Measurements from ENCODE around the gene PKLR. TPM values are rescaled to one million over a fixed set of nuclear protein-coding genes. Genes with fewer than 3 reads are reported as not detected.
"Not testable (repeated sequence)": the region's sequence is repeated elsewhere in the genome, so short reads cannot be mapped to it uniquely, and the experiment has no call there.

The PKLR gene
- polyA plus RNA-seq (2013, experiment 1 of 2; ENCODE audit: insufficient read length) = not detected
- 0.11 TPM for polyA plus RNA-seq (2013, experiment 2 of 2; ENCODE audit: insufficient read length)

DNA sequence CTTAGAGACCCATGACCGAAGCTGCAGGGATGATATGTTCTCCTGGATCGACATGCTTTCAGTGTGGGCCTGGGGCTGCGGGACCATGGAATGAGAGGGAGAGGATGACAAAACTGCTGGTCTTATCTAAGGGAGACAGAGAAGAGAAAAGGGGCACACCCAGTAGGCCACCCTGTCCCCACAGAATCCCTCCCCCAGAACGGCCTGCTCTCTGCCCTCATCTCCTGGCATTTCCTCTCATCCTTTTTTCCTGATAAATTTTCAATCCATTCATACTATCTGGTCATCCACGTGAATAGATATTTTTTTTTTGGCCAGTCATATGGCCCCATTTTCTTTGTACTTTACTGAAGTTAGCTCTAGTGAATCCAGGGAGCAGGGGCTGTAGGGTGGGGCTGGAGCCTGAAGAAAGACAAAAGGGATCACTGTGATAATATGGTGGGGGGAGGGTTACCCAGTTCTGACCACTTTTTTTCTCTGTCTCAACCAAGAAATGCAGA lies at the start of gene PKLR:
Gene PKLR, minus strand, starts transcription at position 97 of the 500 bp plus-strand sequence. Its CDS starts 43 bp downstream, at position 54.
- DNase-seq = no peak

DNA sequence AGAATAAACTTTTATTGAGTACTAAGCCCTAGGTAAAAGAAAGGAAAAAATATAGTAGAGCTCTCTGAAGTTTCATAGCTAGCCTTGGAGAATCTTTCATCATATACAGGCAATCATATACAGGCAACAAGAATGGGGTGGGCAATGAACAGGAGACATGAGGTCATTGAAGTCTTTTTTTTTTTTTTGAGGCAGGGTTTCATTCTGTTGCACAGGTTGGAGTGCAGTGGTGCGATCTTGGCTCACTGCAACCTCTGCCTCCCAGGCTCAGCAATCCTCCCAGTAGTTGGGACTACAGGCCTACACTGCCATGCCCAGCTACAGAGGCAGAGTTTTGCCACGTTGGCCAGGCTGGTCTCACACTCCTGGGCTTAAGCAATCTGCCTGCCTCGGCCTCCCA lies 41.6 kb upstream of the PKLR start:
- no peak for DNase-seq

DNA sequence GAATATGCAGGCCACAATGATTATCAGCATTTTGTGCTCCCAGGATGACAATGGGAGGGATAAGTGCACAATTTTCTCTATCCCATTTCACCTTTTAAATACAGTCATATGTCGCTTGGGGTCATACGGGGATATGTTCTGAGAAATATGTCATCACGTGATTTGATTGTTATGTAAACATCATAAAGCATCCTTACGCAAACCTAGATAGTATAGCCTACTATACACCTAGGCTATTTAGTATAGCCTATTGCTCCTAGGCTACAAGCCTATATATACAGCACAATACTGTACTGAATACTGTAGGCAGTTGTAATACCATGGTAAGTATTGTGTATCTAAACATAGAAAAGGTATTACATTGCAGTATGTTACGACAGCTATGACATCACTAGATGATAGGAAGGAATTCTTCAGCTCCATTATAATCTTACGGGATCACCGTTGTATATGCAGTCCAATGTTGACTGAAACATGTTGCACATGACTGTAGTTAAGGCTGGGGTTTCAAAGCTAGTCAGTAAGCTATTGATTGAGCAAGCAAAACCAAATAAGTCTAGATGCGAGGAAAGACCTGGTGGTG lies 38.4 kb upstream of the PKLR start:
- DNase-seq = no peak

DNA sequence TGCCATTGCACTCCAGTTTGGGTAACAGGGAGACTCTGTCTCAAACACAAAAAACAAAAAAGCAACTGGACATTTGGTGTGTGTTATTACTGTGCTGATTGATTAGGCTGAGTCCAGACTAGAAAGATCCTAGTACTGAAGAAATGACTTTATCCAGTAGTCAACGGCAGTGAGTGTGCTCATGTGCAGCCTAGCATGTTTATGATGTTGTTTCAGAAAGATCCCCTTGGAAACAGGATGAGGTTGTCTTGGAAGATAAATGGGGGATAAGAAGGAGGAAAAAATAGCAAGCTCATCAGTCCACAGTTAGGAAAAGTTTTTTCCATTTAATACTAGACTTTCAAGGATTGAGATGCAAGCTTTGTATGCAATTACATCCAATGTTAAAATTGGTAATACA lies 33.7 kb upstream of the PKLR start:
- DNase-seq = no peak

DNA sequence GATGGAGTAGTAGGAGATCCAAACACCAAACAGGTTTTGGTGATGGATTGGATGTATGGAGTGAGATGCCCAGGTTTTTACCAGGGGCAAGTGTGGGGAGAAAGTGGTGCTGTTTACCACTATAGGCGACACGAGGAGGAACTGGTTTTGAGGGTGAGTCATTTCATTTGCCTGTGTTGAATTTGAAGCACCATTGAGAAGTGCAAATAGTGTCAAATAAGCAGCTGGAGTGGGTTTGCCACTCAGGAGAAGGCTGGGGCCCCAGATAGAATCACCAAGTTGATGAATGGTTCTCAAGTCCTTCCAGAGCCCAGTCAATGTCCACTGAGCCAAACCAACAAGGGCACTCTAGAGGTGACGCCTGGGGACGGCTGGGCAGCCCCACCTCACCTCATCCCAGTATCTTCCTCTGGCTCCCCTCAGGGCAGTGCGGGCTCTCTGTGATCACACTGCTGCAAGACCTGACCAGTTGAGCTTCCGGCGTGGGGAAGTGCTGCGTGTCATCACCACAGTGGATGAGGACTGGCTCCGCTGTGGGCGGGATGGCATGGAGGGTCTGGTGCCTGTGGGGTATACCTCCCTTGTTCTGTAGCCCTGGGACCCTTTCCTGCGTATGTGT lies 28.9 kb upstream of the PKLR start:
- no peak for DNase-seq

DNA sequence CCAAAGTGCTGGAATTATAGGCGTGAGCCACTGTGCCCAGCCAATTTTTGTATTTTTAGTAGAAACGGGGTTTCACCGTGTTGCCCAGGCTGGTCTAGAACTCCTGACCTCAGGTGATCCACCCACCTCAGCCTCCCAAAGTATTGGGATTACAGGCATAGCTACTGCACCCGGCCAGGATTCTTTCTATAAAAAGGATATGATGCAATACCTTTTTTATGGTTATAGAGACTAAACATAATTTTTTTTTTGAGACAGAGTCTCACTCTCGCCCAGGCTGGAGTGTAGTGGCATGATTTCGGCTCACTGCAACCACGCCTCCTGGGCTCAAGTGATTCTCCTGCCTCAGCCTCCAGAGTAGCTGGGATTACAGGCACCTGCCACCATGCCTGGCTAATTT lies 27.6 kb upstream of the PKLR start:
- not testable (repeated sequence) for DNase-seq

DNA sequence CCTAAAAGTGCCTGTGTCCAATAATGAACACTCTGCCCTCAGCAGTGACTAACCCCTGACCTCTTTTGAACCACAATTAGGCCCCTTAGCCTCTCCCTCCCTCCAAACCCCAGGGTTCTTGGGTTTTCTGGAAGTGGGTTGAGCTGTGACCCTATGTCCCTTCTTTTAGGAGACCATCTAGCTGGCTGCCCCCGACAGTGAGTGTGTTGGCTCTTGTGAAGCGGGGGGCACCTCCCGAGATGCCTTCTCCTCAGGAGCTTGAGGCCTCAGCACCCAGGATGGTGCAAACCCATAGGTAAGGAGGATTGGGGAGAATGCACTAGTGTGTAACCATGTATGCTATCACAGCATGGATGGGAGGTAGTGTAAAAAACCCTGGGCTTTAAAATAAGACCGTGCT lies 26.7 kb upstream of the PKLR start:
- no peak for DNase-seq

DNA sequence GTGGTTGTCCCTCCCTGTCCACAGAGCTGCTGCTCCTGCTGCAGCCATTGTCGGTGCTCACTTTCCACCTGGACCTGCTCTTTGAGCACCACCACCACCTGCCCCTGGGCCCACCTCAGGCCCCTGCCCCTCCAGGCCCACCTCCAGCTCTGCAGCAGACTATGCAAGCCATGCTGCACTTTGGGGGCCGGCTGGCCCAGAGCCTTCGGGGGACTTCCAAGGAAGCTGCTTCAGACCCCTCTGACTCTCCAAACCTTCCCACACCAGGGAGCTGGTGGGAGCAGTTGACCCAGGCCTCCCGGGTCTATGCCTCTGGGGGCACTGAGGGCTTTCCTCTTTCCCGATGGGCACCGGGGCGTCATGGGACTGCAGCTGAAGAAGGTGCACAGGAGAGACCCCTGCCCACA lies 25.4 kb upstream of the PKLR start:
- DNase-seq = no peak

DNA sequence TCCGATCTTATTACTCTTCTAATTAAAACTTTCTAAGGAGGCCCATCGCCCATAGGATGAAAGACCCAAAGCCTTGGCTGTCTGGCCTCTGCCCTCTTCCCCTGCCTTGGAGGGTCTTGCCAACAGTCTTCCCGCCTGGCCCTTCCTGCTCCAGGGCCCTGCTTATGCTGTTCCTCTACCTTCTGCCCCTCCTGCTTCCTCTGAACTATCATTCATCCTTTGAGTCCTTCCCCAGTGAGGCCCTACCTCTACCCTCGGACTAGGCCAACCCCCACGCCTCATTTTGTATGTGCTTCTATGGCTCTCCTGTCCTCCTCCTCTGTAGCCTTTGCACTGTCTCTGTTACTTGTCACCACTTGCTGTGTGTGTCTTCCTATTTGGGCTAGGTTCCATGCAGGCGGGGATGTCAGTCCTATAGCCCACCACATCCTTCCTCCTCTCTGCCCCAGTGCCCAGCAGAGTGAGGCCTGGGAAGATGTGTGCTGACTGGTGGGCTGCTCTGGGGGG lies 24.8 kb upstream of the PKLR start:
- no peak for DNase-seq

DNA sequence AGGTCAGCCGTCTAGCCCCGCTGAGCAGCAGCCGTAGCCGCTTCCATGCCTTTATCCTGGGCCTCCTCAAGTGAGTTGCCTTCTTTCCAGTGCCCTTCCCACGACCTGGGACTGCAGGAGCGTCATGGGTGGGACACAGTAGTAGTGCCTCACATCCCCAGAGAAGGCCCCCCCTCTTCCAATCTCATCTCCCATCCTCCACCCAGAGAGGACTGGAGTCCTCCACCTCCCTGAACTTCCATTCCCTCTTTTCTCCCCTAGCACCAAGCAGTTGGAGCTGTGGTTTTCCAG lies 24.3 kb upstream of the PKLR start:
- DNase-seq = no peak

DNA sequence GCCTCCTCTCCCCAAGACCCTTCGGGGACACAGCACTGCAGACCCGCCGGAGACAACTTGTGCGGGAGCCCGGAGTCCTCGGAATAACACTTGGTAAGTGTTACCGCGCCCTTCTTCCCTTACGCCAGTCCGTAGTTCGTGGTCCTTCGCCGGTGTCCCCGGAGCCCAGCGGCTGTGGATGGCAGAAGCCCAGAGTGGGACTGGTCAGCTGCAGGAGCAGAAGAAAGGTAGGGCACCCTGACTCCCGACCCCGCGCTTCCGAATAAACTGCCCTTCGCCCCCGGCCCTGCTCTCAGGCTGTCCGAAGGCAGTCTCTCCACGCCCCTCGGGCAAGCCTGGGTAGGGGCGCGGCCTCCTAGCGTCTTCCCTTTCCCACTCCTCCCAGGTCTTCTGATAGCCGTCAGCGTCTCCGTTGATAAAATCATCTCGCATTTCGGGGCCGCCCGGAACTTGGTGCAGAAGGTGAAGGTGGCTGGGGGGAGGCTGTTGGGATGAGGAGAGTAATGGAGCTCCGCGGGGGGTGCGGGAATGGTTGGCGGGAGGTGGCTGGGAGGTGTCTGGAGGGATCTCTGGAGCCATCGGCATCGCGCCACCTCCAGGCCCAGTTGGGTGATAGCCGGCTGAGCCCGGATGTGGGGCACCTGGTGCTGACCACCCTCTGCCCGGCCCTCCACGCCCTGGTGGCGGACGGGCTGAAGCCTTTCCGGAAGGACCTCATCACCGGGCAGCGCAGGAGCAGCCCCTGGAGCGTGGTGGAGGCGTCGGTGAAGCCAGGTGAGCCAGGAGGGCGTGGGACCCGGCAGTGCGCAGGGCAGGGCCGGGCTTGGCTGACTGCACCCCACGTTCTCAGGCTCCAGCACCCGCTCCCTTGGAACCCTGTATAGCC lies 23.7 kb upstream of the PKLR start:
- peak; percentile 47 for DNase-seq

DNA sequence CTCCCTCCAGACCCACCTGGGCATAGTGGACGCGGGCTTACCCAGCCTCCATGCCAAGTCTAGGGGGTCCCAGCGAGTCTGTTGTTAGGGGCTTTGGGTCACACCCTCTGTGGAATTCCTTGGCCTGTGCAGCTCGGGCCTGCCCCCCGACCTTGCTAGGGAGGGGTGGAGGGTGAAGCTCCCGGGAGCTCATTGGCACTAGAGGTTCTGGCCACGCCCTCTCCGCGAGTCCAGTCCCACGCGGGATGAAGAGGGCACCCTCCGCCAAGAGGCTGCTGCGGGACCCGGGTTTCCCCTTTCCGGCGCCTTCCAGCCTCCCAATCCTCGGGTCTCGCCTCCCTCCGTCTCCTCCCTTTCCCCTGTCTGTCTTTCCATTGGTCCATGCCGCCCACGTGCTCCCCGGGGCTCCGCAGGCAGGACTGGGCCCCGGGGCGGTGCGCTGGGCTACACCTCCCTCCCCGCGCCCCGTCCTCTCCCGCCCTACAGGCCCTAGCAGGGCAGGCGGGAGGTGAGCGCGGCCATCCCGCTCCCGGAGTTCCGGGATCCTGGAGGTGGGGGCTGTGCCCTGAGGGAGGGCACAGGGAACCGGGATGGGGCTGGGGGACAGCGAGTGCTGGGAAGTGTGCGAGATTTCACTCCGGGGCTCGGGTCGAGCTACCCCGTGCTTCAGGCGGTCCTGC lies 22.9 kb upstream of the PKLR start:
- DNase-seq = peak; percentile 96

DNA sequence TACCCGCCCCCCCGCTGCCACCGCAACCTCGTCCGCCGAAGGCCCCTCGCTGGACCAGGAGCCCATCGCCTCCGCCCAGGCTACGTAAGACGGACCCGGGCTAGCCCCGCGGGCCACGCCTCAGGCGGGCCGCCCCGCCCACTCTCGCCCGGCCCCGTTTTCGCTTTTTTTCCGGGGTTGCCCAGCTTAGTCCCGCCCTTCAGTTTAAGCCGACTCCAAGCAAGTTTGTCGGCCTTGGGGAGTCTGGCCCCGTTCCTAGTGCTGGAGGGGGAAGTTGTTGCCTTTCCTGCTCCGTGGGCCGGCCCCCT lies 22.4 kb upstream of the PKLR start:
- DNase-seq = peak; percentile 89

DNA sequence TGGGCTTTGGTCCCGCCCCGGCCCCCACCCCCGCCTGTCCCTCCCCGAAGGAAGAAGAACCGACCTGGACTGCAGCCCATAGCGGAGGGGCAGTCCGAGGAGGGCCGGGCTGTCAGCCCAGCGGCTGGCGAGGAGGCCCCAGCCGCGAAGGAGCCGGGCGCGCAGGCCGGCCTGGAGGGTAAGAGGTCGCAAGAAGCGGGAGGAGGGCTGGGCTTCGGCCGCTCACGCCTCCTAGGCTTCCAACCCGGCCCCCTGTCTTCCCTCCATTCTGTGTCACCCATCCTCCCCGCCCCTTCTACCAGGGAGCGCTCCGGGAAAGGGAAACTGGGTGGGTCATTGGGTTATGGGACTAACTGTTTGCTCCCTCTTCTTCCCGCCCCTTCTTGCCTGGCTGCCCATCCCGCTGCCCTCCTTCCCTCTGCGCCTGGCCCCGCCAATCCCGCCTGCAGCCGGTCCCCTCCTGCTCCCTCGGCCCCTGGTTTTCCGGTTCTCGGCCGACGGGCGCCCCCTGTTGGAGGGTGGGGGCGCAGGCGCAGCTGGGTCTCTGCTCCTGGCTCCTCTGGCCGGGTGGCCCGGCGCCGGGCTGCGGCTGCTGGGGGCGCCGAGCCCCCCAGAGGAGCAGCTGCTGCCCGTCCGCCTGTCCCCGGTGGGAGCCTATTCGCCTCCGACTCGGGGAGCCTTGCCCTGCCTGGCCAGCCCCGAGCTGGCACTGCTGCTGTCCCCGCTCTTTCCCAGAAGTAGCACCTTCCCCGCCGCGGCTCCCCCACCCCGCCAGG lies 21.9 kb upstream of the PKLR start:
- peak; percentile 96 for DNase-seq

DNA sequence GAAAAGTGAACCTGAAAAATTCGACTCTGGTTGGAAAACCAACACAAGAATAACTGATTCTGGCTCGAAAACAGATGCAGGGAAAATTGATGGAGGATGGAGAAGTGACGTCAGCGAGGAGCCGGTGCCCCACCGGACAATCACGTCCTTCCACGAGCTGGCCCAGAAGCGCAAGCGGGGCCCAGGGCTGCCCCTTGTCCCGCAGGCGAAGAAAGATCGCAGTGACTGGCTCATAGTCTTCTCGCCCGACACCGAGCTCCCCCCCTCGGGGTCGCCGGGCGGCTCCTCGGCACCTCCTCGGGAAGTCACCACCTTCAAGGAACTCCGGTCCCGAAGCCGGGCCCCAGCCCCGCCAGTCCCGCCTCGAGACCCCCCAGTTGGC lies 21.3 kb upstream of the PKLR start:
- DNase-seq = peak; percentile 27

DNA sequence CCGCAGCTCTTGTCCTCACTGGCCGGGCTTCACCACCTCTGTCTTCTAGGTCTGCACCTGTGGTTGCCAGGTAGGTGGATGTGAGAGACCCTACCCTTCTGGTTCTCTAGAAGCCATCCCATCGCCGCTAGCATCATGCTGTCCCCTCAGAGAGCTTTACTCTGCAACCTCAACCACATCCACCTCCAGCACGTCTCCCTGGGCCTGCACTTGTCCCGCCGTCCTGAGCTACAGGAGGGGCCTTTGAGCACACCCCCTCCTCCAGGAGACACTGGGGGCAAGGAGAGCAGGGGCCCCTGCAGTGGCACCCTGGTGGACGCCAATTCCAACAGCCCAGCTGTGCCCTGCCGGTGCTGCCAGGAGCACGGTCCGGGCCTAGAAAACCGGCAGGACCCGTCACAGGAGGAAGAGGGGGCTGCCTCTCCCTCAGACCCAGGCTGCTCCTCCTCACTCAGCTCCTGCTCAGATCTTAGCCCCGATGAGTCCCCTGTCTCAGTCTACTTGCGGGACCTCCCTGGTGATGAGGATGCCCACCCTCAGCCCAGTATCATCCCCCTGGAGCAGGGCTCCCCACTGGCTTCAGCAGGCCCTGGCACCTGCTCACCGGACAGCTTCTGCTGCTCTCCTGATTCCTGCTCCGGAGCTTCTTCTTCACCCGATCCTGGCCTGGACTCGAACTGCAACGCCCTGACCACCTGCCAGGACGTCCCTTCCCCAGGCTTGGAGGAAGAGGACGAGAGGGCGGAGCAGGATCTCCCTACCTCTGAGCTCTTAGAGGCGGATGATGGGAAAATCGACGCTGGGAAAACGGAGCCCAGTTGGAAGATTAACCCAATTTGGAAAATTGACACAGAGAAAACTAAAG lies 20.6 kb upstream of the PKLR start:
- DNase-seq = no peak

DNA sequence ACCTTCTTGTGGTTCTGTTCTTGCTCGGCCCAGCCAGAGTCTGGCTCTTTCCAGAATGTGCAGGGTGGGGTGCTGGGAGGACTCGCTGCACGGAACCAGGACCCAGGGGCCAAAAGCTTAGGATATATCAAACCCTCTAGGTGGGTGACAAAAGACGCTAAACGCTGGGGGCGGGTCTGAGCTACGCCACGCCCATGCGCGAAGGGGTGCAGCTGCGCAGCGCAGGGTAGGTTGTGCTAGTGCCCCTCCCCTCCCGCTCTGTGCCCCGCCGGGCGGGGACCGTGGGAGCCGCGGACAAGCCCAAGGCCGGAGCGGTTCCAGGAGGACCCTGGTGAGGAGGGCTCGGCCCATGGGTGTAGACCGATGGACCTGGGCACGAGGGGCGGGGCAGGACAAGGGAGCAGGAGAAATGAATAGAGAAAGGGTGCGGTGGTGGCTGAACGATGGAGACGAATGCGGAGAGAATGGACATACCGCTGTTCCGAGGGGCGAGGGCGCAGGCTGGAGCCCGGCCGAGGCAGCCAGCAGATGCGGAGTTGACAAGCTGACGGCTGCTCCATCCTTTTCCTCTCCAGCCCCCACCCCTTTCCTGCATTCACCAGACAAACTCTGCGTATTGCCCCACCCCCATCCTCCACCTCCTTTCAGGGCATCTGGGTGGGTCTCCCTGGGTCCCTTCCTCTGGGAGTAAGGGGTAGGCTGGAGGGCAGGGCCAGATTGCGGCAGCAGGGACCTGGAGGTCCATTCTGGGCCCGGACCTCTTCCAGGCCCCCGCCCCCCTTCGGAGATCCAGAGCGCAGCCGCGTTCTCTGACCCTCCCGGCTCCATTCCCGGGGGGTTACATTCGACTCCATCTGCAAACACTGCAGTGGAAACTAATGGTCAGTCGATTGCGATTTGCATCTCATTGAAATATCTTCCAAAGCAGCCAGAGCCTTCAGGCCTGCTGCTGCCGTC lies 19.7 kb upstream of the PKLR start, which contains the start of gene RUSC1:
Gene RUSC1, plus strand, starts transcription at position 234 of the 957 bp plus-strand sequence. CDS start 880 bp downstream, outside the sequence.
- peak; percentile 63 for DNase-seq

DNA sequence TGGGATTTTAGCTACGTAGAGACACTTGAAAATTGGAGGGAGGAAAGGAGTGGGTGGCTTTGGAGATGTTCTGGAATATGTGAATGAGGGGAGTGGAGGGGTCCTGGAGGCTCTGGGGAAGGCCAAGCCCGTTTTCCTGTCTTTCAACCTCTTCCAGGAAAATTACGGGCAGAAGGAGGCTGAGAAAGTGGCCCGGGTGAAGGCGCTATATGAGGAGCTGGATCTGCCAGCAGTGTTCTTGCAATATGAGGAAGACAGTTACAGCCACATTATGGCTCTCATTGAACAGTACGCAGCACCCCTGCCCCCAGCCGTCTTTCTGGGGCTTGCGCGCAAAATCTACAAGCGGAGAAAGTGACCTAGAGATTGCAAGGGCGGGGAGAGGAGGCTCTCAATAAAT lies 19.0 kb upstream of the PKLR start:
- no peak for DNase-seq

DNA sequence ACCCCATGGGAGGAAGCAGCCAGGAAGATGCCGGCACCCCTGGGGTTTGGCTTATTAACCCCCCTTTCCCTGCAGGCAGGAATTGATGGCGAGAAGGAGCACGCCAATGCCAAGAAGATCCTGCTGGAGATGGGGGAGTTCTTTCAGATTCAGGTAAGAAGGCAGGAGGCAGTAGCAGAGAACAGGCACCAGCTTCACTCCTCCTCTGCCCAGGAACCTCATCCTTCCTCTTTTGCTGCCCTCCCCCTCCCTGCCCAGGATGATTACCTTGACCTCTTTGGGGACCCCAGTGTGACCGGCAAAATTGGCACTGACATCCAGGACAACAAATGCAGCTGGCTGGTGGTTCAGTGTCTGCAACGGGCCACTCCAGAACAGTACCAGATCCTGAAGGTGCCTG lies 18.3 kb upstream of the PKLR start:
- DNase-seq = no peak

DNA sequence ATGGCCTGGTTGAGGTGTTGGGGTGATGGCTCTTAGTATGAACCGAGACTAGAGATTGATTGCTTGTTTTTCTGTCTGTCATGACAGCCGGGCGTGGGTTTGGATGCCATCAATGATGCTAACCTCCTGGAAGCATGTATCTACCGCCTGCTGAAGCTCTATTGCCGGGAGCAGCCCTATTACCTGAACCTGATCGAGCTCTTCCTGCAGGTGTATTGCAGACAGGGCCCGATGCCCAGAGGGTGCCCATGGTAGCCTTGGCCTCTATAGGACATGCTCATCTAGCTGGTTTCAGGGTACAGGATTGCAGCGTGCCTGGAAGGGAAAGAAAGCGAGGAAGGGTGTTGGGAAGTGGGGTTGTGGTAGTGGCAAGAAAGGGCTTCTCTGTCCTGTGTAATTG lies 16.8 kb upstream of the PKLR start:
- no peak for DNase-seq
